Gastroesophageal sphincter (tissue), 4 donors: Measurements from ENCODE around the gene FOXN1. TPM values are rescaled to one million over a fixed set of nuclear protein-coding genes. Genes with fewer than 3 reads are reported as not detected.

Experiments used
- ATAC-seq: fragments of 150-250 bp; one replicate; pipeline ENCODE4 v1.9.1; 2016; ENCODE audit warnings: mild to moderate bottlenecking, moderate library complexity
- H3K27ac ChIP-seq, 4 donors: fragments of 200-600 bp; sonication (generic) in 3 of 4; 1 replicate in 3 of 4; 2 replicates in 1 of 4; pipeline ENCODE4 v1.5.1; 2016 to 2019
- H3K27me3 ChIP-seq: fragments of 200-600 bp; sonication (generic); one replicate; pipeline ENCODE4 v1.5.1; 2019
- H3K36me3 ChIP-seq, 2 donors: fragments of 200-600 bp; sonication (generic); one replicate each; pipeline ENCODE4 v1.5.1; 2019; ENCODE audit warnings: control low read depth in 1 of 2
- H3K4me1 ChIP-seq, 3 donors: fragments of 200-600 bp; sonication (generic); 1 replicate in 2 of 3; 2 replicates in 1 of 3; pipeline ENCODE4 v1.5.1; 2016 to 2019; ENCODE audit warnings: control low read depth in 2 of 3
- H3K4me3 ChIP-seq, 2 donors: fragments of 200-600 bp; sonication (generic); one replicate each; pipeline ENCODE4 v1.5.1; 2019; ENCODE audit warnings: mild to moderate bottlenecking in 1 of 2, moderate library complexity in 1 of 2
- H3K9me3 ChIP-seq, 3 donors: fragments of 200-600 bp; sonication (generic); one replicate each; pipeline ENCODE4 v1.5.1; 2017 to 2019; ENCODE audit warnings: control low read depth in 2 of 3
- CTCF ChIP-seq, 4 experiments: fragments of 200-600 bp in 2 of 4; fragments of 450-650 bp in 2 of 4; sonication (generic) in 1 of 4; IDR thresholded peaks; one replicate each; pipeline ENCODE4 v1.5.1; 2017 to 2019; ENCODE audit warnings: antibody characterized with exemption in 4 of 4, mild to moderate bottlenecking in 2 of 4, moderate library complexity in 2 of 4
- EP300 ChIP-seq: sonication (generic); formaldehyde crosslinking; IDR thresholded peaks from one replicate; pipeline ENCODE4 v1.6.1; 2017; ENCODE audit warnings: antibody characterized with exemption, mild to moderate bottlenecking
- POLR2A ChIP-seq, 2 donors: fragments of 450-650 bp; IDR thresholded peaks; one replicate each; pipeline ENCODE4 v1.6.1; 2017; ENCODE audit warnings: antibody characterized with exemption in 2 of 2, mild to moderate bottlenecking in 2 of 2, moderate library complexity in 1 of 2
- POLR2AphosphoS5 ChIP-seq: sonication (generic); formaldehyde crosslinking; IDR thresholded peaks from one replicate; pipeline ENCODE4 v1.6.1; 2017; ENCODE audit warnings: antibody characterized with exemption
- WGBS, 2 donors: methylation state at CpG; one replicate each; pipeline ENCODE4 v1.1.5; 2018; ENCODE audit warnings: low coverage in 1 of 2; 5-methylcytosine and 5-hydroxymethylcytosine counted together
- total RNA-seq, 4 donors: library from RNA; depleted of rRNA; stranded (reverse); fragments of >200 nt; gene quantifications; one replicate each; pipeline ENCODE4 v1.1.0, GENCODE V29; 2016

FOXN1 gene
- total RNA-seq, 4 donors from 2014 or later = 0.15 TPM; not detected in 3

GRCh38 chr17:28571361-28572122, 65.4 kb downstream of the FOXN1 start, which contains the start of gene PIGS:
PIGS (minus strand) TSS chr17:28571524; CDS start chr17:28571496, 28 bp downstream.
- 0 to 3% methylated on average over 8 to 9 of the region's 49 CpGs for WGBS, 2 donors
- H3K9me3 ChIP-seq = no peaks in the 10 kb centered on the region
- peak in 2 of 4 experiments; percentile 7 to 14 for TF ChIP-seq CTCF (IDR thresholded peaks at IDR 0.05)
- peak; percentile 72 to 76 for TF ChIP-seq POLR2A (IDR thresholded peaks at IDR 0.05)
- peak; percentile 75 for TF ChIP-seq POLR2AphosphoS5
- TF ChIP-seq EP300 = no peak
- H3K36me3 ChIP-seq = peaks cover 0 to 17% of the 10 kb centered on the region in 2 donors
- peak; percentile 99 for ATAC-seq
- H3K27me3 ChIP-seq = no peaks in the 10 kb centered on the region
- H3K4me3 ChIP-seq = peak within 1 kb of the TSS; percentile 74 to 94
- H3K27ac ChIP-seq = peak within 1 kb of the TSS; percentile 81 to 88 (median 85)
- H3K4me1 ChIP-seq = peaks cover 0 to 51% (median 12%) of the 10 kb centered on the region in 3 donors

- Histone ChIP-seq H3K9me3 (no peaks in the 10 kb centered on the region), H3K27ac (peak overlapping the region; percentile 81 to 88 (median 85)), H3K36me3 (peaks cover 0 to 10% of the 10 kb centered on the region in 2 donors), H3K4me1 (peaks cover 0 to 59% (median 17%) of the 10 kb centered on the region in 3 donors), H3K4me3 (peak overlapping the region; percentile 74 to 94), H3K27me3 (no peaks in the 10 kb centered on the region)
- no peak for ATAC-seq
- TF ChIP-seq CTCF (IDR thresholded peaks at IDR 0.05) (no peak), EP300 (no peak), POLR2A (IDR thresholded peaks at IDR 0.05) (no peak)
- 43 to 71% methylated on average over 1 to 4 of the region's 5 CpGs for WGBS, 2 donors
These were observed 66.3 kb downstream of the FOXN1 start for GRCh38 chr17:28572259-28573039.

GRCh38 chr17:28573040-28573380, 66.9 kb downstream of the FOXN1 start:
- Histone ChIP-seq H3K4me1 (peaks cover 0 to 56% (median 17%) of the 10 kb centered on the region in 3 donors), H3K4me3 (no peak overlapping the region), H3K36me3 (peaks cover 0 to 5% of the 10 kb centered on the region in 2 donors), H3K9me3 (no peaks in the 10 kb centered on the region), H3K27ac (no peak overlapping the region), H3K27me3 (no peaks in the 10 kb centered on the region)
- TF ChIP-seq POLR2A (IDR thresholded peaks at IDR 0.05) (no peak), CTCF (IDR thresholded peaks at IDR 0.05) (no peak), EP300 (no peak), POLR2AphosphoS5 (no peak)
- no peak for ATAC-seq

- H3K9me3 ChIP-seq = no peaks in the 10 kb centered on the region
- H3K27ac ChIP-seq = no peak overlapping the region
- no peak for ATAC-seq
- 100% methylated on average over 1 of the region's 9 CpGs; no CpG with 5 or more reads in 1 of the 2 donors for WGBS, 2 donors
- no peaks in the 10 kb centered on the region for H3K27me3 ChIP-seq
- H3K36me3 ChIP-seq = peaks cover 0 to 5% of the 10 kb centered on the region in 2 donors
- peaks cover 0 to 52% (median 17%) of the 10 kb centered on the region in 3 donors for H3K4me1 ChIP-seq
- no peak for TF ChIP-seq EP300
- TF ChIP-seq POLR2A (IDR thresholded peaks at IDR 0.05) = no peak
- no peak for TF ChIP-seq CTCF (IDR thresholded peaks at IDR 0.05)
- TF ChIP-seq POLR2AphosphoS5 = no peak
- no peak overlapping the region for H3K4me3 ChIP-seq
These were observed 67.4 kb downstream of the FOXN1 start for GRCh38 chr17:28573521-28573920.
